Measurements from ENCODE around the gene PI3. TPM values are rescaled to one million over a fixed set of nuclear protein-coding genes. Genes with fewer than 3 reads are reported as not detected.

Gene PI3
- total RNA-seq, 1 donor from 2014 or later, result not detected

- intact Hi-C loops (cut with micrococcal nuclease), result no loop called here
- no peaks in the 10 kb centered on the region for H3K36me3 Mint-ChIP-seq (ENCODE audit: low read depth)
- H3K27me3 Mint-ChIP-seq (ENCODE audit: insufficient read depth), result peaks cover 10% of the 10 kb centered on the region
- no peaks in the 10 kb centered on the region for H3K4me1 Mint-ChIP-seq (ENCODE audit: low read depth)
- H3K27ac Mint-ChIP-seq, result no peak overlapping the region
- no peak overlapping the region for H3K4me3 Mint-ChIP-seq
- H3K9me3 Mint-ChIP-seq, result no peaks in the 10 kb centered on the region
- no peak for DNase-seq (ENCODE audit: low spot score)
Observed at GRCh38 chr20:45193331-45193730, 18.6 kb downstream of the PI3 start.

- H3K27ac Mint-ChIP-seq, result no peak within 1 kb of the TSS
- H3K27me3 Mint-ChIP-seq (ENCODE audit: insufficient read depth), result peaks cover 30% of the 10 kb centered on the region
- DNase-seq (ENCODE audit: low spot score), result no peak
- H3K36me3 Mint-ChIP-seq (ENCODE audit: low read depth), result no peaks in the 10 kb centered on the region
- no peaks in the 10 kb centered on the region for H3K9me3 Mint-ChIP-seq
- no peak within 1 kb of the TSS for H3K4me3 Mint-ChIP-seq
- H3K4me1 Mint-ChIP-seq (ENCODE audit: low read depth), result no peaks in the 10 kb centered on the region
- intact Hi-C loops (cut with micrococcal nuclease), result no loop called here
Observed at GRCh38 chr20:45206725-45207124, 32.0 kb downstream of the PI3 start, which contains the start of gene SEMG1. Gene SEMG1, plus strand, starts transcription at chr20:45207033. Its CDS starts 21 bp downstream, at chr20:45207054.

GRCh38 chr20:45209924-45210323 lies 35.2 kb downstream of the PI3 start:
- no peak overlapping the region for H3K27ac Mint-ChIP-seq
- H3K4me3 Mint-ChIP-seq, result no peak overlapping the region
- H3K36me3 Mint-ChIP-seq (ENCODE audit: low read depth), result no peaks in the 10 kb centered on the region
- H3K4me1 Mint-ChIP-seq (ENCODE audit: low read depth), result no peaks in the 10 kb centered on the region
- no peaks in the 10 kb centered on the region for H3K9me3 Mint-ChIP-seq
- intact Hi-C loops (cut with micrococcal nuclease), result no loop called here
- no peak for DNase-seq (ENCODE audit: low spot score)
- peaks cover 34% of the 10 kb centered on the region for H3K27me3 Mint-ChIP-seq (ENCODE audit: insufficient read depth)

GRCh38 chr20:45211569-45212474 lies 37.1 kb downstream of the PI3 start:
- Mint-ChIP-seq H3K27ac (no peak overlapping the region), H3K4me1 (ENCODE audit: low read depth) (no peaks in the 10 kb centered on the region), H3K4me3 (no peak overlapping the region), H3K9me3 (no peaks in the 10 kb centered on the region), H3K27me3 (ENCODE audit: insufficient read depth) (peaks cover 23% of the 10 kb centered on the region), H3K36me3 (ENCODE audit: low read depth) (no peaks in the 10 kb centered on the region)
- DNase-seq (ENCODE audit: low spot score), result no peak
- intact Hi-C loops (cut with micrococcal nuclease), result no loop called here

- Mint-ChIP-seq H3K27me3 (ENCODE audit: insufficient read depth) (peaks cover 23% of the 10 kb centered on the region), H3K36me3 (ENCODE audit: low read depth) (no peaks in the 10 kb centered on the region), H3K4me3 (no peak overlapping the region), H3K9me3 (no peaks in the 10 kb centered on the region), H3K27ac (no peak overlapping the region), H3K4me1 (ENCODE audit: low read depth) (no peaks in the 10 kb centered on the region)
- intact Hi-C loops (cut with micrococcal nuclease), result no loop called here
- no peak for DNase-seq (ENCODE audit: low spot score)
Observed at GRCh38 chr20:45212836-45213235, 38.1 kb downstream of the PI3 start.

GRCh38 chr20:45218124-45218523 lies 43.4 kb downstream of the PI3 start:
- H3K27me3 Mint-ChIP-seq (ENCODE audit: insufficient read depth), result peaks cover 23% of the 10 kb centered on the region
- DNase-seq (ENCODE audit: low spot score), result no peak
- H3K9me3 Mint-ChIP-seq, result no peaks in the 10 kb centered on the region
- no peak overlapping the region for H3K4me3 Mint-ChIP-seq
- H3K27ac Mint-ChIP-seq, result no peak overlapping the region
- intact Hi-C loops (cut with micrococcal nuclease), result no loop called here
- no peaks in the 10 kb centered on the region for H3K4me1 Mint-ChIP-seq (ENCODE audit: low read depth)
- no peaks in the 10 kb centered on the region for H3K36me3 Mint-ChIP-seq (ENCODE audit: low read depth)

GRCh38 chr20:45218636-45219035 lies 43.9 kb downstream of the PI3 start:
- no peak overlapping the region for H3K4me3 Mint-ChIP-seq
- no peak for DNase-seq (ENCODE audit: low spot score)
- no peak overlapping the region for H3K27ac Mint-ChIP-seq
- intact Hi-C loops (cut with micrococcal nuclease), result no loop called here
- no peaks in the 10 kb centered on the region for H3K36me3 Mint-ChIP-seq (ENCODE audit: low read depth)
- peaks cover 19% of the 10 kb centered on the region for H3K27me3 Mint-ChIP-seq (ENCODE audit: insufficient read depth)
- H3K4me1 Mint-ChIP-seq (ENCODE audit: low read depth), result no peaks in the 10 kb centered on the region
- H3K9me3 Mint-ChIP-seq, result no peaks in the 10 kb centered on the region

GRCh38 chr20:45221076-45221475 lies 46.4 kb downstream of the PI3 start, which contains the start of gene SEMG2:
Gene SEMG2, plus strand, starts transcription at chr20:45221373. Its CDS starts 17 bp downstream, at chr20:45221390.
- Mint-ChIP-seq H3K27me3 (ENCODE audit: insufficient read depth) (peaks cover 29% of the 10 kb centered on the region), H3K9me3 (no peaks in the 10 kb centered on the region), H3K4me1 (ENCODE audit: low read depth) (no peaks in the 10 kb centered on the region), H3K27ac (no peak within 1 kb of the TSS), H3K36me3 (ENCODE audit: low read depth) (no peaks in the 10 kb centered on the region), H3K4me3 (no peak within 1 kb of the TSS)
- DNase-seq (ENCODE audit: low spot score), result no peak
- intact Hi-C loops (cut with micrococcal nuclease), result loop anchor here (10.0 kb wide), 1 partner anchor 86 kb away; no protein-coding TSS in a partner anchor

- DNase-seq (ENCODE audit: low spot score), result no peak
- H3K9me3 Mint-ChIP-seq, result no peaks in the 10 kb centered on the region
- peaks cover 34% of the 10 kb centered on the region for H3K27me3 Mint-ChIP-seq (ENCODE audit: insufficient read depth)
- H3K4me1 Mint-ChIP-seq (ENCODE audit: low read depth), result no peaks in the 10 kb centered on the region
- H3K4me3 Mint-ChIP-seq, result no peak overlapping the region
- no peaks in the 10 kb centered on the region for H3K36me3 Mint-ChIP-seq (ENCODE audit: low read depth)
- intact Hi-C loops (cut with micrococcal nuclease), result loop anchor here (10.0 kb wide), 1 partner anchor 88 kb away; no protein-coding TSS in a partner anchor
- no peak overlapping the region for H3K27ac Mint-ChIP-seq
Observed at GRCh38 chr20:45223136-45223535, 48.4 kb downstream of the PI3 start.

Other genes with a start within 250 kb of the PI3 start
- gene TOMM34, start 214.5 kb upstream of the PI3 start, total RNA-seq, result 53.0 and 55.4 TPM in 2 replicates
- 149 and 155 TPM in 2 replicates for gene STK4, start 208.4 kb upstream of the PI3 start, total RNA-seq
- 0.49 and 0.51 TPM in 2 replicates for gene KCNS1, start 73.8 kb upstream of the PI3 start, total RNA-seq
- gene WFDC5, start 59.7 kb upstream of the PI3 start, total RNA-seq, result 0.27 TPM in 1 of 2 replicates, not detected in the other
- not detected in 2 replicates for gene WFDC12, start 50.4 kb upstream of the PI3 start, total RNA-seq
- not detected in 2 replicates for gene SEMG1, start 32.1 kb downstream of the PI3 start, total RNA-seq
- not detected in 2 replicates for gene SEMG2, start 46.5 kb downstream of the PI3 start, total RNA-seq
- not detected in 2 replicates for gene SLPI, start 79.7 kb downstream of the PI3 start, total RNA-seq
- gene RBPJL, start 131.9 kb downstream of the PI3 start, total RNA-seq, result 0.18 TPM in 1 of 2 replicates, not detected in the other
- 2.0 and 2.1 TPM in 2 replicates for gene MATN4, start 133.4 kb downstream of the PI3 start, total RNA-seq
- 220 and 222 TPM in 2 replicates for gene SDC4, start 173.5 kb downstream of the PI3 start, total RNA-seq
- gene SYS1, start 188.3 kb downstream of the PI3 start, total RNA-seq, result 25.6 and 26.4 TPM in 2 replicates
- gene TP53TG5, start 203.4 kb downstream of the PI3 start, total RNA-seq, result 0.07 and 0.08 TPM in 2 replicates
- gene DBNDD2, start 233.4 kb downstream of the PI3 start, total RNA-seq, result 21.7 and 24.6 TPM in 2 replicates
- 89.8 and 90.6 TPM in 2 replicates for gene PIGT, start 241.2 kb downstream of the PI3 start, total RNA-seq